Measurements from ENCODE around the gene GNA15.

GNA15 gene

GRCh38 chr19:3208317-3209207 is 72.7 kb downstream of the GNA15 start:
- no peak for DNase-seq (ENCODE audit: low spot score)

- DNase-seq (ENCODE audit: low spot score): peak; percentile 74
Observed at GRCh38 chr19:3210347-3211017, 74.6 kb downstream of the GNA15 start.

- DNase-seq (ENCODE audit: low spot score): no peak
Observed at GRCh38 chr19:3211191-3211590, 75.4 kb downstream of the GNA15 start.

GRCh38 chr19:3213159-3213558 is 77.3 kb downstream of the GNA15 start:
- DNase-seq (ENCODE audit: low spot score): no peak
